GM18907 (cell line): ENCODE data around the gene RFLNA.

Experiments used
- ATAC-seq: cut with Tn5 transposase; IDR thresholded peaks from one replicate; pipeline ENCODE4 v1.9.1; 2021; ENCODE audit warnings: mild to moderate bottlenecking, moderate library complexity; ENCODE audit not compliant: unreplicated experiment

RFLNA gene

DNA sequence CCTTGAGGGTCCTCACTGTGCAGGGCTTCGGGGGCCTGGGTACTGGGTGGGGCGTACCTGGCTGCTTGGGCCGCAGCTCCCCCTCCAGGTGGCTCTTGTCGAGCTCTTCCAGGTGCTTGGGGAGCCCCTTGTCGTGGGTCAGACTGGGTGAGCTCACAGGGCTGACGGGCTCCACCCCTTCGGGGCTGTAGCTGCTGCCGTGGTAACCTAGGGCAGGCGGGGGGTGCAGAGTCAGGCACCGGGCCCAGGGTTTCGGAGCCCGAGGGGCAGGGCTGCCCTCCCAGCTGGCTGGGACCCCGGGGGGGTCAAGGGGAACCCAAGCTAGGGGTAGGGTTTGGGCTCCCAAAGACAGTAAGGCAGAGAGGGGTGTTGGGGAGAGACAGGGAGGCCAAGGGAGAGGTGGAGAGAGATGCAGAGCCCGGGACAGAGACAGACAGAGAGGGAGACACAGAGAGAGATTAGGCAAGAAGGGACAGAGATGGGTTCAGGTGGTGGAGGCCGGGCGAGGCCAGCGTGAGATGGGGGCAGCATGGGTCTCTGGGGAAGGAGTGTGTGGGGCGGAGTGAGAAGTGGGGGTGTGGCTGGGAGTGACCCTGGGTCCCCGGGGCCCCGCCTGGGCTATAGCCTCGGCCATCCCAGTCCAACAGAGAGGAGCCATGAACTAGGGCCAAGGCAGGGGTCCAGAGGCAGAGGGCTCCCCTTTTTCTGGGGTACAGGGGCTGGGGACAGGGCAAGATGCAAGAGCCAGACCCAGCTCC is 40.7 kb downstream of the RFLNA start:
- no peak for ATAC-seq

DNA sequence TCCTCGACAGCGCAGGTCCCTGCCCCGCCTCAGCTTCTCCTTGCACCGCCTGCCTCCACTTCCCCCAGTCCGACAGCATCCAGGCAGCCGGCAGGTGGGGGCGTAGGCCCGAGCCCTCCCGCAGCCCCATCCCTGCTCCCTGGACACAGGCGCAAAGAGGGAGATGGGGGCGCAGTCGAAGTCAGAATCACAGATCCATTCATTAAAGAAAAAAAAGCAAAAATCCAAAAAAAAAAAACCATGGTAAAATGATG is 41.2 kb downstream of the RFLNA start:
- no peak for ATAC-seq

DNA sequence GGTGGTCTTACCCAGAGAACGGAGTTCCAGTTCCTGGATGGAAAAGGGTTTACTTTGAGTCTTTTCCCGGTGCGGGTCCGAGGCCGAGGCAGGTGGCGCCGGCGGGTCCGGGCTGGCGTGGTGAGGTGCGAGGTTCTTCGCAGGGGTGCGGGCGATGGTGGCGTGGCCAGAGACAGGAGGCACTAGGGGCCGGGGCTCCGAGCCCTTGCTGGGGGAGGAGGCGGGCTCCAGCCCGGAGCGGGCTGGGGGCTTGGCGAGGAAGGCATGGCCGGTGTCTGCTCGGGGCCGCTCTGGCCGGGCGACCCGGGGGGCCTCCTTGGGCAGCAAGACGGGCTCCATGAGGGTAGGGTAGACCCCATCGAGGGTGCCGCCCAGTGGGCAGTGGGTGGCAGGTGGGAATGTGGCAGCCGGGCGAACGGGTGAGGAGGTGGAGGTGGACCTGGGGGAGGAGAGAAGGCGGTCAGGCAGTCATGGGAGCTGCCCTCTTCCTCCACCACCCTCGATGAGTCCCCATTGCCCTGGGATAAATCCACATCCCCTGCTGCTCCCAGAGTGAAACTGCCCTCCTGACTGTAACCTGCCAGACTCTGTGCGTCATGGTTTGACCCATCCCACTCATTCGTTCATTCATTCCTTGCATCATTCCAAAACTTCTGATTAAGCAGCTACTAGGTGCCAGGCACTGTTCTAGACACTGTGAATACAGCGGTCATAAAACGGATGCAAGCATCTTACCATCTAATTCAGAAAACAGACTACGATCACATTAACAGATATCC is 42.0 kb downstream of the RFLNA start:
- ATAC-seq, result no peak

DNA sequence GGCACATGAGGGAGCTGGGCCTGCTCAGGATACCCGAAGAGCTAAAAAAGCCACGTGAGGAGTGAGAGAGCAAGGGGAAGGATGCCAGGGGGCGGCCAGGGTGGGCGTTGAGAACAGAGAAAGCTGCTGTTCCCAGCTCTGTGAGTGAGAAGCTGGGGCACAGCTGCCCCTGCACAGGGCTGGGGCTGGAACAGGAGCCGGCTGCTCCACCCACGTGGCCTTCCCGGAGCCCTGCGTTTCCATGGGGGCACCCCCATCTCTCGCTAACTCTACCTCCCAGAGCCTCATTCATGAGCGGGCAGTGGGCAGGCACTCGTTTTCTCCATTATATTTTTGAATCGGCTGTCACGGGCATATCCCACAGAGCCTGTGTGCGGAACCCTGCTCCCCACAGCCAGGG is 42.7 kb downstream of the RFLNA start:
- no peak for ATAC-seq

DNA sequence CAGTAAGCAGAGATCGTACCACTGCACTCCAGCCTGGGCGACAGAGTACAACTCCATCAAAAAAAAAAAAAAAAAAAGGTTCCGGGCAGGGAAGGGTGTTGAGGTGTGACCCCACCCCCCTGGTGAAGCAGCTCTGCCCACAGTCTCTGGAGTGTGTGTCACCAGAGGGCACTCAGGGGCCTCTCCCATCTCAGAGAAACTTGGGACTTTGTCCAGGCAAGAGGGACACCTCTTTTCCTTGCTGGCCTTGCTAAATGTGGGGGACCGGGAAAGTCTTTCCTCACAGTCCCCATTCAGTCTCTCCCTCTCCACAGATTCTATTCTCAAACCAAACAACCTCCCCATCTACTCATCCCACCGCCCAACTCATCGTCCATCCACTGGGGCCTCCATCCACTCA is 43.6 kb downstream of the RFLNA start:
- ATAC-seq, result no peak

DNA sequence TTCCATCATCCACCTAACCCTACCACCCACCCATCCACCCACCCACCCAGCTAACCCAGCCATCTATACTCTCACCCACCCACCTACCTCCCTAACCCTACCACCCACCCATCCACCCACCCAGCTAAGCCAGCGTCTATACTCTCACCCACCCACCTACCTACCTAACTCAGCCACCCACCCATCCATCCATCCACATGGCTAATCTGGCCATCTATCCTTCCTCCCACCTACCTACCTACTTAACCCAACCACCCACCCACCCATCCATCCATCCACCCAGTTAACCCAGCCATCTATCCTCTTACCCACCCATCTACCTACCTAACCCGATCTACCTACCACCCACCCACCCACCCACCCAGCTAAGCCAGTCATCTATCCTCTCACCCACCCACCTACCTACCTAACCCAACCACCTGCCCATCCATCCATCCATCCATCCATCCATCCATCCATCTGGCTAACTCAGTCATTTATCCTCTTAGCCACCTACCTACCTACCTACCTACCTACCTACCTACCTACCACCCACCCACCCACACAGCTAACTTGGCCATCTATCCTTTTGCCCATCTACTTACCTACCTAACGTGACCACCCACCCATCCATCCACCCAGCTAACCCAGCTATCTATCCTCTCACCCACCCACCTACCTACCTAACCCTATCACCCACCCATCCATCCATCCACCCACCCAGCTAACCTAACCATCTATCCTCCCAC is 44.1 kb downstream of the RFLNA start:
- ATAC-seq, result no peak

DNA sequence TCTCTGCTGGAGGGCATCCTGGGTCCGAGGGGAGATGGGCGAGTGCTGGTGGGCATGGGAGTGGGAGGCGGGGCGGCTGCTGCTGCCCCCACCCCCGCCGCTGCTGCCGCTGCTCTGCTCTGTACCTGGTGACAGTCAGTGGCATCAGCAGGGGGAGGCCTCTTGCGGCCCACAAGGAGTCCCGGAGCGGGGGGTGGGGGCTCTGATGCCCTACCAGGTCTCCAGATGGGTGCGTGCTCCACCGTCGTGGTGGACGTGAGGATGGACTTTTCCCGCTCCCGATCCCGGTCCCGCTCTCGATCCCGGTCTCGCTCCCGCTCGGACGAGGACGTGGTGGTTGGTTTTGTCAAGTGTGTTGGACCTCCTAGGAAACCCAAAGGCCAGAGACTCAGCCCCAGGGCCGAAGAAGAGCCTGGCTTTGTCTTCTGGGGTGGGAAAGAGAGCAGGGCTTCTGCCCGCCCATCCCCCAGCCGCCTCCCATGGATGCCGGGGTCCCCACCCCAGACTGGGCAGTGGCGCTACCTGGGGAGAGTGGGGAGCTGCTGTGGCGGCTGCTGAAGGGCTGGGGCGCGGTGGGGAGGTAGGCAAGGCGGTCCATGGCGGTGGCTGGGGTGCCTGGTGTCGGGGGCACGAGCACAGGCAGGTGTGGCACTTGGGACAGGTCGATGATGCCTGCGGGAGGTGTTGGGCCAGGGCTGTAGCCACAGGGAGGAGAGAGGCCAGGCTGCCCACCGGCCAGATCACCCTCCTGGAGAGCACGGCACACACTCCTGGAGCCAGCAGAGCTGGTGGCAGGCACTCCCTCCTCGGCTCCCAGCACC is 45.4 kb downstream of the RFLNA start:
- no peak for ATAC-seq

DNA sequence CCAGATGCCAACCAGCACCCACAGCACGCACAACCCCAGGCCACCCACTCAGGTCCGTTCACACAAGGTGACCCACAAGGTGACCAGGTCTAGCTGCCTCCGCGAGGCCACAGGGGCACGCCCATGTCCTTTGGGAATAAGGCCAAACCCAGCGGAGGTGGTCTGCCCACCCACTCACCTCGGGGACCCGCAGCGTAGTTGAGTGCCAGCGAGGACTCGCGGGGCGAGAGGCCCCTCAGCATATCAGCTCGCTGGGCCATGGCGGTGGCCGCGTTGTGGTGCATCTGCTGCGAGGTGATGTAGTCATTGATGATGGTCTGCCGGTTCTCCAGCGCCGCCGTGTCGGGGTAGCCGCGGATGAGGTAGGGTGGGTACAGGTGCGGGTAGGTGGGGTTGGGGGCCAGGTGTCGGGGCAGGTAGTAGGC is 46.8 kb downstream of the RFLNA start:
- ATAC-seq, result no peak

DNA sequence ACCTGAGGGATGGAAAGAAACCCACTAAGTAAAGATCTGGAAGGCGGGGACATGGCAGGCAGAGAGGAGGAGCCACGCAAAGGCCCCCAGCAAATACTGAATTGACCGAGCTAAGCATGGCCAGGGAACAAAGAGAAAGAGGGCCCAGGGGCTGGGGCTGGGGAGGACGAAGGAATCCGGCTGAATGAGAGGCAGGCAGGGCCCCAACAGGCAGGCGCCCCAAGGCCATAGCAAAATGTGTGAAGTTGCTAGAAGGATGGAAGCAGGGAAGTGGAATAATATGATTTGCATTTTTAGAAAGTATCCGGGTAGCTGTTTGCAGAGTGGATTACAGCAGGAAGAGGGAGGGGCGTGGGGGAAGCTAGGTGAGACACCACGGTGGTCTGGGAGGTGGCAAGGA is 49.1 kb downstream of the RFLNA start:
- ATAC-seq, result no peak

DNA sequence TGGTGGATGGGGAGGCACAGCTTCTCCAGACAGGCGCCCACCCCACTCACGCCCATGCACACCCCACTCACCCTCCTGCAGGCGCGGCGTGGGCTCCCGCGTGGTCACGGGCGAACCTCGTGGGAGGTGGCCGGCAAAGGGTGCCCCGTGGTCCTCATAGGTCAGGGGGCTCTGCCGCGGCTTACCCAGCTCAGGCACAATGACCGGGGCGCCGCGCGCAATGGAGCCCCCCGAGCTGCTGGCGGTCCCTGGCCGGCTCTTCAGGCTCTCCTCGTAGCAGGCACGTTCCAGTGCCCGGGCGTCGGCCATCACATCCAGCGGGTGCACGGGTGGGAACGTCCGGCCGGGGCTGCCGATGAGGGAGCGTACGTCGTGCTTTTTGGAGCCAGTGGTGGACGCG is 49.6 kb downstream of the RFLNA start:
- no peak for ATAC-seq

DNA sequence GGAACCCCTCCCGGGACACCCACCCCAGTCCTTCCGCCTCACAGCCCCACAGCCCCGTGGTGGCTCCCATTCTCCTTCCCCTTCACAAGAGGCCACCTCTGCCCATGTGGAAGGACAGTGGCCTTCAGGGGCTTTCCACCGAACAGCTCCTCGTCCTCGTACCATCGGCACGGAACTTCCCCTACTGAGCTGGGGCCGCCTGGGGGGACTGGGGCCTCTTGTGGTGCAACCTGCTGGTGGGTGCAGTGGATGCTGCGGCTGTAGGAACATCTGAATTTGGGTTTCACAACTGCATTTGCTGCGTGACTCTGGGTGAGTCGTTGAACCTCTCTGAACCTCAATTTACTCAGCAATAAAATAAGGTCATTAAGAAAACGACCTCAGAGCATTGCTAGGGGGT is 50.9 kb downstream of the RFLNA start:
- no peak for ATAC-seq

DNA sequence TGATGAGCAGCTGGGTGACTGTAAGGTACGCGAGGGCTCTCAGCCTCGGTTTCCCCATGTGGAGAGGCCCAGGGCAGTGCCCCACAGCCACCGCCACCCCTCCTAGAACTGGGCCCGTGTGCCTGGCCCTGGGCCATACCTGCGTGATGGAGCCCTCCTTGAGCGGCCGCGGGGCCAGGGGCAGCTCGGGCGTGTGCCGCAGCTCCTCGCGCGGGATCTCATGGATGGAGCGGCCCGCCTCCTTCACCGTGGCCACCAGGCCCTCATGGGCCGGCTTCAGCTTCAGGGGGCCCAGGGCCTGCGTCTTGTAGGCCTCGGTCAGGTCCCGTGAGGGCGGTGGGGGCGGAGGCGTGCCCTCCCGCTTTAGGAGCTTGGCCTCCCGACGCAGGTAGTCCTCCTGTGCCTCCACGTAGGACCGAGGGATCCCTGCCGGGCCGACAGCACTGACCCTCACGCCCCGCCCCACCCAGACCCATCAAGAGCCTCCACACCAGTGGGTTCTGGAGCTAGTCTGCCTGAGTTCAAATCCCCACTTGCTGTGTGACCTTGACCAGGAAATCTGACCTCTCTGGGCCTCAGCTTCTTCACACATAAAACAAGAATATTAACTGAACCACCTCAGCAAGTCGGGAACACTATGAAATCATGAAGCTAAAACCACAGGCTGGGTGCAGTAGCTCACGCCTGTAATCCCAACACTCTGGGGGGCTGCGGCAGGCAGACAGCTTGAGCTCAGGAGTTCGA is 51.7 kb downstream of the RFLNA start:
- ATAC-seq, result no peak

DNA sequence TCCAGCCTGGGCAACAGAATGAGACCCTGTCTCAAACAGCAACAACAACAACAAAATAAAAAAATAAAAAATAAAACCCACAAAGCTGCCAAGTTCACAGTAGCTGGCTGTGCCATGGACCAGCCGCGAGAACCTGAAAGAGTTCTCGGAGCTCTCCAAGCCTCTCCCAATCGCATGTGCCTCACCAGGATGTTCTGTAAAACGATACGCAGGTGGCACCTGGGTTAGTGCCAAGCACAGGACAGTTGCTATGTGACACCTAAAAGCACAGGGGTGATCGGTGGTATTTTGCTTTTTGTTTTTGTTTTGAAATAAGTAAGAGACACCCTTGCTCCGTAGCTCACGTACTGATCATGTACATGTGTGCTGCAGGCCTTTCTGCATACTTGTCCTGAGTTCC is 52.4 kb downstream of the RFLNA start:
- ATAC-seq, result no peak

DNA sequence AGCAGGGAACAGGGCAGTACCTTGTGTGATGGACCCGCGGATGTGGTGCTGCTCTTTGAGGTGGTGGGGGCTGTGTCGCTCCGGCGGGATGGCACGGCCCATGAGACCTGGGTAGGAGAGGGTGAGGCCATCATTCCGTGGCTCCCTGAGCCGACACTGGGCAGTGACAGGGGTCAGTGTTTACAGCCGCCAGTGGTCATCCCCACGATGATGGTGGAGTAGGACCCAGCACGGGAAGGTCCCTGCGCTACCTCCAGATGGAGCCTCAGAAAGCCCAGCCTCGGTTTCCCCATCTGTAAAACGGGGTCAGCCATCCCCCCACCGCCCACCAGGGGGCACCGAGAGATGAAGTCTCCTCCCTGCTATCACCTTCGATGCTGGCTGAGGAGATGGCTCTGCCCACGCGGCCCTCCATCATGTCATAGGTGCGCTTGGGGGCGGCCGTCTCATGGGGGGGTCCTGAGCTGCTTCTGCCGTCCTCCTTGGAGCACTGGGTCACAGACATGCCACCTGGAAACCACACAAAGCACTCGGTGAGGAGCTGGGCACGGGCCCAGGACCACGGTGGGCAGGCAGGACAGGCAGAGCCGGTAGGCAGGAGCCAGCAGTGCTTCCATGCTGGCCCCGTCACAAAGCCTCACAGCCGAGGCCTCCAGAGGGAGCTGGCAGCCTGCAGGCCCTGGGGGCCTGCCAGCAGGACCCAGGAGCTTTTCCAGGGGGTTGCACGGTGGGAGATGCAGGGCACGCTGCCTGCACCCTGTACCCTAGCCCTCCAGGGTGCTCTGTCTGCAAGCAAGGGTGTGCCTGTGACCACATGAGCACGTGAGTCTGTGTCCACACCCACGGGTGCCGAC is 53.1 kb downstream of the RFLNA start:
- no peak for ATAC-seq

DNA sequence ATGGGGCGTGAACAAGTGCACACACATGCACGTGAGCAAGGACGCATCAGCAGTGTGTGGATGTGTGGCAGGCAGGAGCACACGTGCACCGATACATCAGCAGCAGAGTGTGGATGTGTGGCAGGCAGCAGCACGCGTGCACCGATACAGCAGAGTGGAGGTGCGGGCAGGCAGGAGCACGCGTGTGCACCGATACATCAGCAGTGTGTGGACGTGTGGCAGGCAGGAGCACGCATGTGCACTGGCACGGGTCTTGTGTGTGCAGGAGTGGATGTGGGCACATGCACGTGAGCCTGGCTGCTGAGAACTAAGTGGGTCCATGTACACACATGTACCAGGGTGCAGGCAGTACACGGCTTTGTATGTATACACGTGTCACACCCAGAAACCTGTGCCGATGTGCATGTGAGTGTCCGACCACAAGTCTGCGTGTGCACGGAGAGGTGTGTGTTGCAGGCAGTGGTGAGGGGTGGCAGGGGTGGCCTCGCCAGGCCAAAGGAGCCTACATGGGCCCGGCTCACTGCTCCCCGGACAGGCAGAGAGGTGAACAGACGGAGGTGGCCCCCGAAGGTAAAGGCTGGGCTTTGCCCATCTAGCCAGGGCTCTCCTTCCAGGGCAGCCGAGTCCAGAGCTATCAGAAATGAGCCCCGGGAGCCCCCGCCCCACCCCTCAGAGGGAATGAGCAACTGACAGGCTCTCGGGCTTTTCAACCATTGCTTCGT is 53.9 kb downstream of the RFLNA start:
- ATAC-seq, result no peak

DNA sequence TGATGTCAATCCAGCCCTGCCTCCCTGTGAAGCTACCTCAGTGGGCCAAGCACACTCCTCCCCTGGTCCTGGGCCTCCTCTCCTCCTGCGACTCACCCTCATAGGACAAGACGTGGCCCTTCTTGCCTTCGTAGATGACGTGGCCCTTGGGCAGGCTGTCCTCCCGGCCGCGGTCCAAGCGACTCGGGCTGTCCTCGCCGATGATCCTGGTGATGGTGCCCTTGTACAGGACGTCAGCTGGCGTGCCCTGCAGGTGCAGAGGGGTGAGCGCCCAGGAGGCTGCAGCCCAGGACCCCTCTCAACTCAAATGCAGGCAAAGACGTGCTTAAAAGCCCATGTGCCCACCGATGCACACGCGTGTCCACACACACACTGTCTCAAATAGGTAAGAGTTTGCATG is 55.6 kb downstream of the RFLNA start:
- no peak for ATAC-seq

DNA sequence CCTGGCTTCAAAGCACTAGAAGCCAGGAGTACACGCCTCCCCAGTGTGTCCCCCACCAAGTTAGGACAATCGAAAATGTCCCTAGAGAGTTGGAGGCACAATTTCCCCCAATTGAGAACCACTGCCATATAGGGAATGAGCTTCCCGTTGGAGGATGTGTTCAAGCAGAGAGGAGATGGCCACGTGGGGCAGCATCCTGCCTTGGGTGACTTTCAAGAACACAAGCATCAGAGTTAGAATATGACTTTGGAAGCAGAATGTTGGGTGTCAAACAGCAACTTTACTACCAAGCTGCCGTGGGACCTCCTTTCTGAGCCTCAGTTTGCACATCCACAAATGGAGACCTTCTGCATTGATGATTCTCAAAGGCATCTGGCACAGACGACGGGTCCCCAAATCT is 56.5 kb downstream of the RFLNA start:
- ATAC-seq, result no peak

DNA sequence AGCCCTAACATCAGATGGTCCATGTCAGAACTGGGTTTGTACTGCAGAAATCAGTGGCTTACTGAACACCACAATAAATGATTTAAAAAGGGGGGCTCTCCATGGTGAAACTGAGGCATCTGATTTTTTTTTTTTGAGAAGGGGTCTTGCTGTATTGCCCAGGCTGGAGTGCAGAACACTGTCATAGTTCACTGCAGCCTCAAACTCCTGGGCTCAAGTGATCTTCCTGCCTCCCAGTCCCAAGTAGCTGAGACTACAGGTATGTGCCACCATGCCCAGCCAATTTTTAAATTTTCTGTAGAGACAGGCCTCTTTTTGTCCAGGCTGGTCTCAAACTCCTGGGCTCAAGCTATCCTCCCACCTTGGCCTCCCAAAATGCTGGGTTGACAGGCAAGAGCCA is 57.4 kb downstream of the RFLNA start:
- ATAC-seq, result no peak

DNA sequence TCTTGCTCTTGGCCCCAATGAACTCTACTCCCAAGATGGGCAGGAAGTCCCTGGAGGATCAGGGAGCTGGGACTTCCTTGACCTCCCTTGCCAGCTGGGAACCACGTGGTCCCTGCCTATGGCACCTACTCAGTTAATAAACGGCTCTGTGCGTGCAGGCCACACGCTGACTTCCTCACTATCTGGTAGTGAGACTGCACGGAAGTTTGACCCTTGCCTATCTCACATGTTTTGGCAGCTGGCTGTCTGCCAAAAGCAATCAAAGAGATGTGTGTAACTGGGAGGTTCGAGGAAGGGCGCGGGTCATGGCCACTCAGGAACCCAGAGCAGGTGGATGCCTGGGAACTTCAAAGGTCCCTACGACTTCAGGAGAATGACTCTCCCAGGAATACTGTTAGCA is 57.9 kb downstream of the RFLNA start:
- no peak for ATAC-seq
